Stromal cell of bone marrow (primary cell): ENCODE results near the gene MSRB3.

ENCODE experiments used
- DNase-seq: peaks from one replicate; pipeline ENCODE4 v3.0.0-alpha.2; 2012; ENCODE audit warnings: low read depth

MSRB3 gene

GRCh38 chr12:65392491-65392890, 114.0 kb downstream of the MSRB3 start:
- no peak for DNase-seq

- no peak for DNase-seq
These were observed 124.7 kb downstream of the MSRB3 start for GRCh38 chr12:65403188-65403587.

DNA sequence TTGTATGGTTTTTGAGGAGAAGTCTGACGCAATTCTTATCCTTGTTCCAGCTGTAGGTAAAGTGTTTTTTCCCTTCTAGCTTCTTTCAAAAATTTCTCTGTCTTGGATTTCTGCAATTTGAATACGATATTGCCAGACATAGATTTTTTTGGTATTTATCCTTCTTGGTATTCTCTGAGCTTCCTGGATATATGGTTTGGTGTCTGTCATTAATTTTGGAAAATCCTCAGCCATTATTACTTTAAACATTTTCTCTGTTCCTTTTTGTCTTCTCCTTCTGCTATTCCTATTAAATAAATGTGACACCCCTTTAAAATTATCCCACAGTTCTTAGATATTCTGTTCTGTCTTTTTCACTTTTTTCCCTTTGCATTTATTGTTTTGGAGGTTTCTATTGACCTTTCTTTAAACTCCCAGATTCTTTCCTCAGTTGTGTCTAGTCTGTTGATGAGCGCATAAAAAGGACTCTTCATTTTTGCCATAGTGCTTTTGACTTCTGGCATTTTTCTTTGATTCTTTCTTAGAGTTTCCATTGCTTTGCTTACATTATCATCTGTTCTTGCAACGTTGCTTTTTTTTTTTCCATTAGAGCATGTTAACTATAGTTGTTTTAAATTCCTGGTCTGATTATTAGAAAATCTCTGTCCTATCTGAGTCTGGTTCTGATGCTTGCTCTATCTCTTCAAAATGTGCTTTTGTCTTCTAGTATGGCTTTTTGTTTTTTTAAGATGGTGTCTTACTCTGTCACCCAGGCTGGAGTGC, 129.1 kb downstream of the MSRB3 start:
- no peak for DNase-seq

- no peak for DNase-seq
These were observed 130.0 kb downstream of the MSRB3 start for GRCh38 chr12:65408441-65408840.

- no peak for DNase-seq
These were observed 131.2 kb downstream of the MSRB3 start for GRCh38 chr12:65409726-65410125.

- DNase-seq = no peak
These were observed 132.7 kb downstream of the MSRB3 start for GRCh38 chr12:65411171-65411570.

- DNase-seq = no peak
These were observed 136.0 kb downstream of the MSRB3 start for GRCh38 chr12:65414526-65414925.

DNA sequence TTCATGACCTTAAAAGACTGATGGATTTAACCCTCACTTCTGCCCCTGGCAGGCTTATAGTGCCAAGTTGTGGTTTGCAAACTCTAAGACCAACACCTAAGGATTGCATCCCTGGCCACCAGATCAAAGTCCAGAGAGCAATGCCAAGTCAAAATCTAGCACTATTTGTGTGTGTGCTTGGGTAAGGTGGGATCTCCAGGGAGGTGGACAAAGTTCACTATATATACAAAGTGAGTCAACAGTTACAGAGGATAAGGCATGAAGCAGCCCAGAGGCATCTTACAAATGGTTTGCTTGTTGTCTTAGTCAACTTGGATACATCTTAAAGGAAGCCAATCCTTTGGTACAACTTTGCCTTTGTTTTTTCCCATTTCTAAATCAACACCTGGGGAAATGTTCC, 137.3 kb downstream of the MSRB3 start:
- no peak for DNase-seq

DNA sequence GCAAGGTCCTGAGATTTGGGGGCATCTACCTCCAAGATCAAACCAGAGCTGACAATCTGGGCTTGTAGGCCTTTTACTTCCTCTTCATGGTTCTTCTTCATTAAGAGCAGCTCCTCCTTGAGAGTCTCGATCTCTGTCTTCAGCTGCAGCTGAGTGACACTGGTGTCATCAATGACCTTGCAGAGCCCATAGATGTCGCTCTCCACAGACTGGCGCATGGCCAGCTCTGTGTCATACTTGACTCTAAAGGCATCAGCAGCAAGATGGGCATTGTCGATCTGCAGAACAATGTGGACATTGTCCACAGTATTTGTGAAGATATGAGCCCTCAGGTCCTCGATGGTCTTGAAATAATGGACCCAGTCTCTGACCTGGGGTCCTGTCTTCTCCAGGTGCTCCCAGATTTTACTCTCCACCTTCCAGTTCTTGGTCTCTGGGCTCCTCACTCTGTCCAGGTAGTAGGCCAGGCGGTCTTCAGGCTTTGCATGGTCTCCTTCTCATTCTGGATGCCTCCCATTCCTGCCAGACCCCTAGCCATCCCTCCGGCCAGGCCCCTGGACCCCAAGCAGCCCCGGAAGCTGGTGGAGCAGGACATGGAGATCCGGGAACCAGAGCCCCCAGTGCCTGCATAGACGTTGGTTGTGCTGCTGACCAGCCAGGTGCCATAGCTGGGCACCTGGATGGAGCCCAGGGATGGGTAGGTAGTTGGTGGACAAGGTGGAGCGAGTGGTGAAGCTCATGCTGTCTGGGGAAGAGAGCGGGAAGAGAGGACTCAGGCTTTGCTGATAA, 141.0 kb downstream of the MSRB3 start:
- no peak for DNase-seq

DNA sequence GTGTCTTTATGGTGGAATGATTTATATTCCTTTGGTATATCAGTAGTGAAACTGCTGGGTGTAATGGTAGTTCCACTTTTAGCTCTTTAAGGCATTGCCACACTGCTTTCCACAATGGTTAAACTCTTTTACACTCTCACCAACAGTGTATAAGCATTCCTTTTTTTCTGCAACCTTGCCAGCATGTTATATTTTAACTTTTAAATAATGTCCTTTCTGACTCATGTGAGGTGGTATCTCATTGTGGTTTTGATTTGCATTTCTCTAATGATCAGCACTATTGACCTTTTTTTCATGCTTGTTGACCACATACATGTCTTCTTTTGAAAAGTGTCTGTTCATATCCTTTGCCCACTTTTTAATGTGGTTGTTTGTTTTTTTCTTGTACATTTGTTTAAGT, 142.5 kb downstream of the MSRB3 start:
- no peak for DNase-seq

GRCh38 chr12:65427646-65428045, 149.2 kb downstream of the MSRB3 start:
- DNase-seq = no peak

- no peak for DNase-seq
These were observed 151.5 kb downstream of the MSRB3 start for GRCh38 chr12:65430006-65430405.

- peak; percentile 13 for DNase-seq
These were observed 152.3 kb downstream of the MSRB3 start for GRCh38 chr12:65430571-65431306.

DNA sequence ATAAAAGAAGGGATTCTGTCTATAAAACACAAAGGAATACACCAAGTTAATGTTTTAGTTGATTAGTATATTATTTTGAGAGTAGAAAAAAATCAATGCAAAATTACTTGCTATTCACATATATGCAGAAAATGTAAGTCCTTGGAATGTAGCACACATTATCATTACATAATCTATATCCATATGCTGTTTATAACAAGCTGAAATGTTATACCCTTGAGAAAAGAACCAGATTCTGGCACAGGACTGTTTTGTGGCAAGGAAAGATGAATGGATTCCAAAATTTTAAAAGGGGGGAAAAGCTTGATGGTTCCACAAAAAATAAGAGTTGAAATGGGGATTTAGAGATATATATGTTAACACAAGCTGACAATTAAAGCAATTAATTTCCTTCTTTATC, 153.6 kb downstream of the MSRB3 start:
- DNase-seq = no peak

DNA sequence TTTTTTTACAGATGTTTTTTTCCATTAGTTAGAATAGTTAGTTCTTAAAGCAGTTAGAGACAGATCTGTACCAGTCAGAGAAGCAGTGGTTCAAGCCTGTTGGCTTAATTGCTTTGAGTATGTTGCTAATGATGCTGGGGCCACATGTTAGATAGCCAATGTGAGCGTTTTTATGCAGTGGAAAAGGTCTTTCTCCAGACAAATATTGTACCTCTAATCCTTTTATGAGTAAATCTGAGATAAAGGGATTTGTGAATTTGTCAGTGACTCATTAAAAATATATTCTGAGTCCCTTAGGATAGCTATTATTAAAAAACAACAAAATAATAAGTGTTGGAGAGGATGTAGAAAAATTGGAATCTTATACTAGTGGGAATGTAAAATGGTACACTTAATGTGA, 154.2 kb downstream of the MSRB3 start:
- no peak for DNase-seq

- DNase-seq = no peak
These were observed 156.3 kb downstream of the MSRB3 start for GRCh38 chr12:65434737-65435136.

DNA sequence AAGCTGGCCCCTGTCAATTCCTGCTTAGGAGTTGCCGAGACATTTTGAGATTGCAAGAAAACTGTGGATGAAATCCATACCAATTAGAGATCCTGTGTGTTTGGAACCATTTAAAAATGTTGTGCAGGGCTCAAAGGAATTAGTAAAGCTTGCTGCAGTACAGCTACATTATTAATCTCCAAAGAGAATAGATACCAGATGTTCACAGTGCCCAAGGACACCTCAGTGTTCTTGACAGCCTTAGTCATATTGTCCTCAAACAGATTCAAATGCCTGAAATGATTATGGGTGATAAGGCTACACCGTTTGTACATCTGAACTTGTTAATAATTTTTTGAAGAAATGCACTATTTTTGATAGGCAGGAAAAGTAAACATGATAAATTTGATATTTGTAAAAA, 164.6 kb downstream of the MSRB3 start:
- no peak for DNase-seq

DNA sequence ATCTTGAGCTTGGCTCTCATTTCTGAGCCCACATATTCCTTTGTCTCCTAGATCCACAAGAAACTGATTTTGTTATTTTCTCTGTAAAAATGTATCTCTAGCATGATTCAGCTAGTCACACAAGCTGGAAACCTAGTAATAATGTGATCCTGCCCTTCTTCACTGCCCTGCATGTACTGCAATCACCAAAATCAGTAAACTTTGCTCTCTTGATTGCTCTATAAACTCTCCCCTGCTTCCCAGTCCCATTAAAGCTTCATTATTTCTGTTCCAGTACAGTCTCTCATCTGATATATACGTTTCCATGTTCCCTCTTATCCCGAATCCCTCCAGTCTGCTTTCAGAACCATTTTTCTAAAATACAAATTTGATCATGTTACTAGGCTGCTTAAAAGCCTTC, 166.5 kb downstream of the MSRB3 start:
- no peak for DNase-seq

DNA sequence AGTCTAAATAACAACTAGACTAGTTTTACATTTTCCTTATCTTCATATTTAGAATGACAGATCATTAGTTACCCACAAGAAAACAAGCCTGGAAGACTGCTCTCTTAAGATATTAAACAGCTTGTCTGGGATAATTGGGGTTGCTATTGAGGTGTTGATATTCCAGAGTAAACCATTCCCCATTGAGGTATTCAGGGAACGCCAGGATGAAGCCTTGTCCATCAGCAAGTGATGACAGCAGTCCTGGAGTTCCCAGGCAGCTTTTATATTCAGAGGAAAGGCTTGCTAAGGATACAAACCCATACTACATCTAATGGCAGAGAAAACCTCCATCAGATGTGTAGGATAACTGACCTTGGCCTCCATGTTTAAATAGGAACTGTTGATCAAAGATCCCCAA, 168.4 kb downstream of the MSRB3 start:
- no peak for DNase-seq

DNA sequence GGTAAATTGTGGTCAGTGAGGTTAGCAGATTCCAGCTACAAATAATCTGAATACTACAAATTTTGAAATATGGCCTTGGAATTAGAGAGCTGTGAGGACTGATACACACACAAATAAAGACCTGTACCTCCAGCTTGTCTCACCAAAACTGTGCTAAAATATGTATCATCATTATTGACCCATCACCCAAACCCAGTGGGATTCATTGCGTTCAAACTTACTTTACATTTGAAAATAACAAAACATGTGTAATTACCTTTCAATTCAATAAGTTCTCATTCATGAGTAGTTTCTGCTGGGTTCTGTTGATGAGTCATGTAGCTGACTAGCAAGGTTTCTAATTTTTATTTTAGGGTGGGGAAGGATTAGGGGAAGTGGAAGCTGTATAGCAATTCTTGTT, 170.9 kb downstream of the MSRB3 start:
- DNase-seq = peak; percentile 6

- no peak for DNase-seq
These were observed 172.1 kb downstream of the MSRB3 start for GRCh38 chr12:65450625-65451024.

GRCh38 chr12:65454115-65454787, 175.8 kb downstream of the MSRB3 start:
- DNase-seq = no peak
